HG03066 (cell line): ENCODE data around the gene GPR87.

Experiments
- ATAC-seq: cut with Tn5 transposase; IDR thresholded peaks from one replicate; pipeline ENCODE4 v1.9.1; 2021; ENCODE audit warnings: low read depth; ENCODE audit not compliant: unreplicated experiment

The GPR87 gene

DNA sequence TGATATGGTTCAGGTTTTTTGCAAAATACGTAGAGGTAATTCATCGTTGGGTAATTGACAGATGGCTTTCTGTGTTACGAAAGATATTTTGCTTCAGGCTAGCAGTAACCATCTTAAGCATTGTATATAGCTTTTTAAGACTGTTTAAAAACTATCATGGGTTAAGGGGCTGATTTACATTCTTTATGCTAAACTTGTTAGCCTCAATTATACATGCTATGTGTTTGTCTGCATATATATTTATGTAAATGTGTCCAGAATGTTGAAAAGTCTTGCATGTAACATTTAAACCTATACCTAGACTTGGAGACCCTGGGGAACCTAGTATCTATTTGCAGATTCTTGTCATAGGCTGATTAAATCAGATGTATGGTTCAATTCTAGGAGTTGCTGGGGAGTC, 27.2 kb downstream of the GPR87 start:
- ATAC-seq: no peak

DNA sequence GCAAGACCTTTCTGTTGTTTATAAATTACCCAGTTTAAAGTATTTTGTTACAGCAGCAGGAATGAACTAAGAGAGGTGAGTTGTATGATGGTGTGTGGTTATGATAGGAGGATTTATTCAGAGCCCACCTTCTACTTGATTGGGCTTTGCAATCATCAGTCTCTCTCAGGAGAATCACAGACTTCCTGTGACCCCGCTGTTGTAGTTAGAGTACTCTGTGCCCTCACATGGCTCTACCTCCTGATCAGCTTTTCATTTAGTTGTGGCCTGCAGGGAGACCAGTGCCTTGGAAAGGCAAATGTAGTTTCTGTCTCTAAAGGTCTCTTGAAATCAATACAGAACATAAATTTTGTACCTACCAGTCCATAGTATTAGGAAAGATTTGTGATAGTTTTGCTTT, 30.7 kb downstream of the GPR87 start:
- ATAC-seq: no peak

DNA sequence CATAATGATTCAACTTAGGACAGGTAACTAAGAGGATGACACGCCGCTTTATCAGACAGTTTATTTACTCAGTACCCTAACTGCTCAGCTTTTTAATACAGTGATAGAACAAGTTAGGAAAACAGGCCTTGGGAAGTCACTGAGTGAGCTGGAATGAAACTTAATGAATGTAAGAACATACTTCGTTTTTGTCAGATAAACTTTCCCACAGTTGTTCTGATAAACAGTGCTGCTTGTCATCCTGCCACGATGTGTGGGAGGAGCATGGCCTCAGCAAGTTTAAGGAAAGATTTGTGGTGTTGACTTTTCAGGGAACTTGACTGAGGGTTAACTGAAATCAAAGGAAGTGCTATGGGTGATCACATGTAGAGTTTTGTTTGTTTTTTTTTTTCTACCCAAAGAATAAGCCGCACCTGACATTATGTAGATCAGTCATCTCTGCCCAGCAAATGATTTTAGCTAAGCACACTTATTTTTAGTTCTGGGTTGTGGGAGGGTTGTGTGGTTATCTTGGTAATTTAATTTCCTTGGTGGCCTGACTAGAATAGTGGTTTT, 32.6 kb downstream of the GPR87 start:
- ATAC-seq: no peak

DNA sequence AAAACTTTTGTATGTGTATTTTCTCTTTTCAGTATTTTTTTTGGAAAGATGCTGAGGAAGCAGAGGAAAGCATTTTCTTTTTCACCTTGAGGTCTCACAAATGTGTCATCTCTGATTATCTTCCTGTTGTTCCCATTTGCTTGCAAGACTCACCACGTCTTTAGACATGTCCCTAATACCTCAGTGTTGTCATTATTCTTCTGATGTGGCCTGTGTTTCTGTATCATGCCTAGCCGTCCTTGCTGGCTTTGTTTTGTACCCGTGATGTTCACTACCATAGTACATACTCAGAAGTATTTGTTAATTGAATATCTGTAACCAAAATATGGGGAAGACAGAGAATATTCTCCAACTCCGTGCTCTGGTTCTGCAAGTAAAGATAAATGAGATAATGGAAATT, 33.2 kb downstream of the GPR87 start:
- no peak for ATAC-seq

DNA sequence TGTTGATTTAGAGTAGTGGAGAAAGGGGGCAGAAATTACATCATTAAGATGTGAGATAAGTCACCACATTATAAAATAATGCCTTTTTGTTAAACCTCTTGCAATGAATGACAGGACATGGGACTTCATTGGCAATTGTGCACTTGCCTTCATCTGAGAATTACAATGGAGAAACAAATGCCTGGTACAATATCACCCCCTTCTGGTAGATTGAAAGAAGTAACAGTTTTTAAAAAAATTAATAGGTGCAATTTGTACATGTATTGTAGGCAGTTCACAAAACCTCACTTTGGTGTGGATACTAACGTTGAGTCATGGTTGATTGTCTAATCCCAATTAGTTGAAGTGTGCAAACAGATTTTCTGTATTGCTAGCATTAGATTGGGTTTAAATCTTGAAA, 33.7 kb downstream of the GPR87 start:
- ATAC-seq: no peak

DNA sequence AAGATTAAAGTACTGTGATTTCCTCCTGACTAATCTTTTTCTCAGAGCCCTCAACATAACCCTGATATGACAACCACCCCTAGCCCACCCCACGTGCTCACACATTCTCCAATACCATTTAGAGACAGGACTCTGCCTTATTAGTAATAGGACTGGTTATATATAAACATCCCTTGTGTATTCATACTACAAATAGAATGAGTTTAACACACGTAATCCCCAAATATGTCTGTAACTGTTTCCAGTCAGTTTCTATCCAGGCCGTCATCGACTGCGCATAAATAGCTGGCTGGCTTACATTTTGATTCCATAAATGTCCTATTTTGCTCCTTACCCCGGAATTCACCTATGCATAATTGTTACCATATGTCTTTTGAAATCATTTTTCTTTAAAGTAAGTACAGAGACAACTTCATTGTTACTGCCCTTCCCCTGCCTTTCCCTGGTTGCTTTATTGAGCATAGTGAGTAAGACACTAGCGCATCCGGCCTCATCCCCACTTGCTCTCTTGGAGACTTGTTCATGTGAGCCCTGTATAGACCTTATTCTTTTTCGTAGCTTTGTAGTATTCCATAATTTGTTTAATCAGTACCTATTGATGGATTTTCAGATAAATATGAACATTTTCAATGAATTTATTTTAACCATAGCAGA, 34.8 kb downstream of the GPR87 start:
- no peak for ATAC-seq

DNA sequence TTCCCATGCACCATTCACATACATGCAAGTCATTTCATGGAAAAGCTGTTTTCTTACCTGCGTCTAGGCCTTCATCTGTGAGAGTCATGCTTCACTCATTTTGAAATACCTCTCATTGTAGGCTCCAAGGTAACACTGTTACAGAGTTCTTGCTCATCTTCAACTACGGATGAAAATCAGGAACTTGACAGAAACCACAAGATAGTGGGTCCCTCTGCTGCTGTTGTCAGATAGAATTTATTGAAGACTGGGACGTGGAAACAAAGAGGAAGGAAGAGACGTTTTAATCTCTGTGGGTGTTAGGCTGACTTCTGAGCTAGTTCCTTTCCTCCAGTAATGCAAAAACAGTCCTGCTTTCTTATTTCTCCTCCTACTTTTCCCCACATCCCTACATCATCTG, 38.4 kb downstream of the GPR87 start, which contains the start of gene P2RY14:
TSS of gene P2RY14 (minus strand) at position 313 of the 400 bp plus-strand sequence. CDS start 64,226 bp downstream, outside the sequence.
- no peak for ATAC-seq

DNA sequence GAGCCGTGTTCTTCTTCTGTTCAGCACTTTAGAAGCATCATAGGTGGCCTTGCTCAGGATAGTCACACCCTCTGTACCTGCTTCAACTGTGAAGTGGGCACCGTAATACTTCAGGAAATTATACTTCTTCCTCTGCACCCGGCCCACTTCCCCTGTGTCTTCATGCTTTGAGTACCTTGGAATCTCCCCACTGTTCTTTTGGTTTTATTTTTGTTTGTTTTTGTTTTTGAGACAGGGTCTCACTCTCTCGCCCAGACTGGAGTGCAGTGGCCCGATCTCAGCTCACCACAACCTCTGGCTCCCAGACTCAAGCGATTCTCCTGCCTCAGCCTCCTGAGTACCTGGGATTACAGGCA, 40.0 kb downstream of the GPR87 start:
- peak; percentile 48 for ATAC-seq

DNA sequence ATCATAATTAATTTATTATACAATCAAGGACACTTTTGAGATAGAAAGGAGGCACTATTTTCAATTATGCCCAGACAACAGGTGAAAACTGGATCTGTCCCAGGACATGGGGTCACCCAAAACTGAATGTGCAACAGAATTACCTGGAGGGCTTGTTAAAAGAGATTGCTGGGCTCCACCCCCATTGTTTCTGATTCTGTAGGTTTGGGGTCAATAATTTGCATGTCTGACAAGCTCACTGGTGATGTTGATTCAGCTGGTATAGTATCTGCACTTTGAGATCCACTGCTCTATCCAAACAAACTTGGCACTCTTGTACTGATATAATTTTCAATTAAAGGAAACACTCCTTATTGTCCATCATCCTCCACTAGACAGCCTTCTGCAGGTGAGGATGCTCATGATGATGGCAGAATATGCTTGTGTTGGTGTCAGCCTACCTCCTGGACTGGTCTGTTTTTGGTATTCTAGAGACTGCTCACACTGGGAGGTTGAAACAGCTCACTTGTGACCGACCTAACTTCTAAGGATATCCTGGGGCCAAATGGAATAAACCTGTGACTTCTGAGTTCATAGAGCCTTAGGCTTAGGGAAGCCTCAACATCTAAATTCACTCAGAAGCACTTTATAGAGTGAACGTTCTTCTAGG, 40.5 kb downstream of the GPR87 start:
- peak; percentile 19 for ATAC-seq

DNA sequence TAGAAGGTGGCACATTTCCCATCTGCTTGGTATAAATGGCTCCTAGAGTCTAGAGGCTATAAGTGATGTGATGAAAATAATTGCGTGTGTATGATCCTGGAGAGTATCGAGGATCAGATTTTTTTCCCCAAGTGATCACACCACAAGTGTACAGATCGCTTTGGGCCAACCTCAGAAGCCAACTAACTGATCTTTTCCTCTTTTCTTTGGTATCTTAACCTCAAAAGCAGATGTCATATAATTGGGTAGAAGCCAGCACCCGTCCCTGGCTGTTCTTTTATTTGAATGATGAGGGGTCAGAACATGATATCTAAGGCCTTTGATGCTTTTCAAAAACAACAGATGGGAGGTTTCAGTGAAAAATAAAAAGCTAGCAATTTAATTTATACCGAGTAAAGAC, 41.5 kb downstream of the GPR87 start:
- ATAC-seq: no peak

DNA sequence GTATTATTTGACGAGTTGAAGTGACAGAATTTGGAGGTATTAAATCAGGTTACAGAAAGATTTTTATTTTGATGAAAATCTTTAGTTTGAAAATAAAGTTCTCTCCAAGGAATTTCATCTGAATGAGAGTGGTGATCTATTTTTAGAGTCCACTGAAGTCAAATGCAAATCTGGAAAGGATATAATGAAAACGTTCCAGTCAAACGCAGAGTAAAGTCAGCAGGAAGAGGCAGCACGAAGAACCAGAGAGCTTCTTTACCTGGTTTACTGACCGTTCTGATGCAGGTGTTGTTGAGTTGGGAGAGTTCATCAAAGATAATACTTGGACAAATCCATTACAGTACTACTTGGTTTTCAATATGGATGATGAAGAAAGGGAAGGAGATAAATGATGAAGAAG, 47.0 kb downstream of the GPR87 start:
- no peak for ATAC-seq

DNA sequence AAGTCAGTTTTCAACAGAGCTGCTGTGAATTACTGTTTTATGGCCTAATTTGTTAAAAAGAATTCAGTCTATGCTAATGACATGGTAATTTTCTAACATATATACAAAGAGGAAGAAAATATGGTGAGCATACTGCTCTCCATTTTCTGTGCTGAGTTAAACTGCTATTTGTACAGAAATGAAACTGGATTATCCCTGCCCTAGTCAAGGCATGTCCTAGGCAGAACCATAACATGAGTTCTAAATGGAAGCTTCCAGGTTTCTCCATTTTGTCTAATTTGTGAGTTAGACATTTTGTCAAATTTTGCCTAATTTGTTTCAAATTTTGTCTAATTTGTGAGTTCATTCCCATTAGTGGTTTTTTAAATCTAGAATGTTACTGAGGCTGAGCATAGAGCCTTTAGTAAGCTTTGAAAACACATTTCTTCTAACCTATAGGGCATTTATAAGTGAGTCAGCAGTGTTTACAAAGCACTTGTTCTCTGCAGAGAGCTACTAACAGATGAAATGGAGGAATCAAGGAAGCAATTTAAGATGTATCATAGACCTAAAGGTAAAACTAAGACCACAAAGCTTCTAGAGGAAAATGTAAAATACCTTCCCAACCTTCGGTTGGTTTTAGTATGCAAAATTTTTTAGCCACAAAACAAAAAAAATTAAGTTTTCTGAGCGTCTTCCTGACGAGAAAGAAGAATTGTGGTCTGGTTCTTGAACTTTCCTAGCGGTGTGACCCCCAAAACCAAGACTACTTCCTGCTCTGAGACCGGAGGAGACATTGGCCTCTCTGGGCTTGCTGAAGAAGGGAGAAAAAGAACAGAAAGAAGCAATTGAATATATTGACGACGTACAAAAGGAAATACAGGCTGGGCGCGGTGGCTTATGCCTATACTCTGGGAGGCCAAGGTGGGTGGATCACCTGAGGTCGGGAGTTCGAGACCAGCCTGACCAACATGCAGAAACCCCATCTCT, 48.1 kb downstream of the GPR87 start:
- peak; percentile 49 for ATAC-seq

DNA sequence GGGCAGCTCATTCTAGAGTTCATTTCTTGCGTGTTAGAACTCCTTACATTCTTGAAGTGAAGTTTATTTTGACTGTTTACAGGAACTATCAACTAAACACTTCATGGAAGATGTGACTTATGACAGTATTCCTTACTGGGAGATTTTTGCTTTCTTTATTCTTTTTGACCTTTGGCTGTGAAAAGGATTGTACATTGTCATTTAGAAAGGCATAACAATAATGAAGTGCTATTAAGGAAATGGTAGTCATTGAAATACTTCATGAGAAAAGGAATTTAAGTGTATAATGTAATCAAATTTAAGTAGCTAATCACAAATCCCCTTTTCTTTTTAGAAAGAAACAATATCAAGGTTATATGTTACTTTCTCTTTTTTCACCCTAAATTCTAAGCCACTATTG, 49.6 kb downstream of the GPR87 start:
- no peak for ATAC-seq

DNA sequence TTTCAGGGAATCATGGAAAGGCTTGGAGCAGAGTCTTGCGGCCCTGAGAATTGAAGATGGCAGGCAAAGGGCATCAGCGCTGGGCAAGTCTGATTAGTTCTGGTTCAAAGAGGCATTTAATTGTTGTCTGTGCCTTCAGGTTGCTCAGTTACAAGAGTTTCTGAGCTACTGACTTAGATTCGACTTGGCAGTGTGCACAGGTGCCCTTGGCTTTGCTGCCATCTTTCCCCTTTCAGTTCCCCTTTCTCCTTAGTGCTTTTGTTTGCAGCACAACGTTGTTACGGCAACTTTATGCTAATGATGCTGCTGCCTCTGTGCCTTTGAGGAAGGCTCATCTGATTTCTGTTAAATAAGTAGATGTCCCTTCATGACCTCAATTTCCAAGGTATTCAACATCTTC, 50.8 kb downstream of the GPR87 start:
- peak; percentile 95 for ATAC-seq

DNA sequence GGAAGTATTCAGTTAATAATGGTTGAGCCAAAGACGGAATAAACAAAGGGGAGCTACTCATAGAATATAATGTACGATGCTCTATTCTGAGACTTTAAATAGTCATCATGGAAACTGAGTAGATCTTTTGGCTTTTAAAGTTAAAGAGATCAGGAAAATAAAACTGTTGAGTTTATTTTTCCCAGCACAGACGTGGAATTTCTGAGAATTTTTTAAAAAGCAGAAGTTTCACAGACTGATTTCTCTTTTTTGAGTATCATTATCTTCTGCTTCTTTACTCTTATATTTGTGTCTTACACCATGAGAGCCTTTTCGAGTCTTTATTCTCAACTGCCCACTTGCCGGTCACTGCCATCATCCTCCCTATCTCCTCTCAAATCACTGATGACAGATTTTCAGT, 51.5 kb downstream of the GPR87 start:
- ATAC-seq: no peak

DNA sequence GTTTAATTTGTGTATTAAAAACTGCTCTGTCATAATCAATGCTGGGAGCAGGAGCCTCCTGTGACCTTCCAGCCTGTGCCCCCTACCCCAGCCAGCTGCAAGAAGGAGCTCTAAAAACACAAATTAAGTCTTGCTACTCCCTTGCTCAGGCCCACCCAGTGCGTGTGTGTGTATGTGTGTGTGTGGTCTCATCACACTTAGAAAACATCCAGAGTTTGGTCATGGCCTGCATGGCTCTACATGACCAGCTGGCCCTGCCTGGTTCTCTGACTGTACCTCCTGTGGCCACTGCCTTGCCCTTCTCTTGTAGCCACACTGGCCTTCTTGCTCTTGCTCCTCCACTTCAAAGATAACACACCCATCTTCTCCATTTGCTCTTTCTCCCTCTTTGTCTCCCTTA, 52.0 kb downstream of the GPR87 start:
- no peak for ATAC-seq

DNA sequence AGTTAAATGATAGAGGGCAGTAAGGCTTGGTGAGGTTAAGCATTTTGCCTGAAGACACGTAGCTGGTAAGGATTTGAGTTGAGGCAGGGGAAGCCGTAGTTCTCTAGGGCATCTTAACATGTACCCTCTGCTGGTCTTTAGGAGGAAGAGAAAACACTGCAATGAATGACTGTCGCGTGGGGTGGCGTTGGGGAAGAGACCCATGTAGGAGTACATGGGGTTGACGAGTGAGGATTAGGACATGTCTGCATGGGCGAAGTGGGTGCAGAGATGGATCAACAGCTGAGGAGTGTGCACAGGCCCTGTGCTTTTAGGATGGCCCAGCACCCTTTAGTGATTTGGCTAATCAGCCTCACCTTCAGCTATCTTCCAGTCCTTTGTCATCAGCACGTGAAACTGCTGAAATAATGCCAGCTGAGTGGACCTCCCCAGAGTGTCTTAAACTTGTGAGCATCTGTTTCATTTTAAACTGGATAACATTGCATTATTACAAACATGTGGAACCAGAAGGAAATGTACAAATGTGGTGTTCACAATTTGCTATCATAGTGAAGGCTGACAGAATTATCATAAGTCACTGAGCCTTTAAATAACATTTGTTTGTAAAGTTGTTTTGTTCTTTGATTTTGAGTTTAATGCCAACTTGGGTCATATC, 53.6 kb downstream of the GPR87 start:
- no peak for ATAC-seq

DNA sequence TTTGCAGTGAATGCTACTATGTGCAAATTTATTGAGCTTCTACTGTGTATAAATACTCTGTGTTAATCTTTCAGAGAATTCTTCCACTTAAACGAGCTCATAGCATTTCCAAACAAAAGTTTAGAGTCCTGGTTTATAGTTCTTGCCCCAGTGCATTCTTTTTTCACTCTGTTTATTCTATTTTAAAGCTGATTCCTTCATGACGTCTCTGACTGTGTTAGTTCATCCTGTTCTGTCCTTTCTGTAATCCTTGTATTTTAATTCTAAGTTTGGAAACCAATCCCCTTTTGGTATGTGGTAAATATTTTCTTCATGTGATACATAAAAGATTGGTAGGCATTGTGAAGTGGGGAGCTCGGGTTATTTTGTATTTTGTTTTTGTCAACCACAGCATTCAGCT, 57.0 kb downstream of the GPR87 start:
- no peak for ATAC-seq

DNA sequence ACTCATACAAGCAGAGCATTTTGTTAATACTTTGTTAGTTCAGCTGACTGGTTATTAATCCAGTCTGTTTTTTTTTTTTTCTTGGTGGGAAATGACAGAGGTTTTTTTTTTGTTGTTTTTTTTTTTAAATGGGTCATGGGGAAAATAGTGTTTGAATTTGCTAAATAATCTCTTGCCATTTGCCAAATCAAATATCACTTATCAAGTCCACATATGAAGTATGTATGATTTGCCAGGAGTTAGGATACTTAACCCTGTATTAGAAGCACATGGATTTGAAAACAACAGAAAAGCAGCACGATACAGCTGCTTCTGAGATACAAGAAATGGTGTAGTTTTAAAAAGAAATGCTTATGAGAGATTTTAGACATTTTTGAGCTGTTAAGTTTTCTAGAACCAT, 59.9 kb downstream of the GPR87 start:
- ATAC-seq: no peak

DNA sequence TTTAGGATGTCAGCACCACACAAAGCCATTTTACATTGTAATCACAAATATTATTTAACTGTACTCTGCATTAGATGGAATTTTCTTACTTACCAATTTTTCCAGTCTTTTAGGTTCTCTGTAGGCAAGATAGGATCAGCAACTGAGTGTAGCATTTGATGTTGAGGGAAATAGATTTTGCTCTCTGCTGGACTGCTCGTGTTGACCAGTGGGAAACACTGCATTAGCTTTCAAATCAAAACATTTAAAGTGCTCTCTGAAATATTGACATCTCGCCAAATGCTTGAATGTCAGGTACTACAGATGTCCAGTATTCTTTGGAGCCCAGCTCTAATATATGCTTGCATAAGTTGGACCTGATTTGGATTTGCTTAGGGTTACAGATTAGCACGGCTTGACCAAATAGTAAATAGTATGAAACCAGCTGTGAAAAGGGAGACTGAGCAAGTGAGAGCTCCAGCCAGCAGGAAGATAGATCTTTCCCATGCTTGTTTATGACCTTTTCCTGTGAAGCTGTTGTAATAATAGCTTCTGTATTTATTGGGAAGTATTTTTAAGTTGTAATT, 67.8 kb downstream of the GPR87 start:
- no peak for ATAC-seq
